Tibial nerve (tissue), 4 donors: ENCODE measurements around the gene PTPRD. TPM values are rescaled to one million over a fixed set of nuclear protein-coding genes. Genes with fewer than 3 reads are reported as not detected.

Experiments
- DNase-seq, 2 donors: peaks; one replicate each; pipeline ENCODE4 v3.0.0-alpha.2; 2019; ENCODE audit warnings: low spot score in 2 of 2
- H3K27ac ChIP-seq, 4 donors: fragments of 200-600 bp; sonication (generic) in 3 of 4; one replicate each; pipeline ENCODE4 v1.5.1; 2017 to 2019; ENCODE audit warnings: mild to moderate bottlenecking in 1 of 4
- H3K27me3 ChIP-seq, 2 donors: fragments of 200-600 bp; sonication (generic) in 1 of 2; one replicate each; pipeline versions ENCODE4 v1.5.1 to v1.6.0; 2017 to 2019
- H3K36me3 ChIP-seq, 3 donors: fragments of 200-600 bp; sonication (generic); one replicate each; pipeline ENCODE4 v1.5.1; 2018 to 2019
- H3K4me1 ChIP-seq, 4 donors: fragments of 200-600 bp; sonication (generic) in 3 of 4; one replicate each; pipeline ENCODE4 v1.5.1; 2017 to 2019
- H3K4me3 ChIP-seq, 4 donors: fragments of 200-600 bp; sonication (generic) in 3 of 4; one replicate each; pipeline ENCODE4 v1.5.1; 2017 to 2019; ENCODE audit warnings: mild to moderate bottlenecking in 1 of 4, moderate library complexity in 1 of 4
- H3K9me3 ChIP-seq, 4 donors: fragments of 200-600 bp; sonication (generic) in 3 of 4; one replicate each; pipeline ENCODE4 v1.5.1; 2017 to 2019
- CTCF ChIP-seq, 5 experiments: fragments of 200-600 bp in 3 of 5; fragments of 450-650 bp in 2 of 5; sonication (generic) in 3 of 5; IDR thresholded peaks; one replicate each; pipeline ENCODE4 v1.5.1; 2016 to 2019; ENCODE audit warnings: antibody characterized with exemption in 5 of 5, mild to moderate bottlenecking in 3 of 5, moderate library complexity in 2 of 5
- EP300 ChIP-seq, 2 donors: sonication (generic); formaldehyde crosslinking; IDR thresholded peaks; one replicate each; pipeline ENCODE4 v1.6.1; 2017; ENCODE audit warnings: antibody characterized with exemption in 2 of 2, mild to moderate bottlenecking in 1 of 2
- POLR2A ChIP-seq, 2 donors: fragments of 450-650 bp; IDR thresholded peaks; one replicate each; pipeline ENCODE4 v1.6.1; 2017; ENCODE audit warnings: antibody characterized with exemption in 2 of 2, mild to moderate bottlenecking in 2 of 2, moderate library complexity in 2 of 2
- WGBS, 2 donors: methylation state at CpG; one replicate each; pipeline ENCODE4 v1.1.5; 2018; 5-methylcytosine and 5-hydroxymethylcytosine counted together
- total RNA-seq, 4 donors: library from RNA; depleted of rRNA; stranded (reverse); fragments of >200 nt; gene quantifications; one replicate each; pipeline ENCODE4 v1.1.0, GENCODE V29; 2016

The PTPRD gene
- total RNA-seq, 4 donors from 2014 or later = 1.7 to 13.2 (median 5.1) TPM

- Histone ChIP-seq H3K9me3 (no peaks in the 10 kb centered on the region), H3K36me3 (no peaks in the 10 kb centered on the region), H3K4me1 (no peaks in the 10 kb centered on the region), H3K27ac (no peak overlapping the region), H3K27me3 (no peaks in the 10 kb centered on the region), H3K4me3 (no peak overlapping the region)
- 98 to 100% methylated on average over 1 of the region's 1 CpG for WGBS, 2 donors
- DNase-seq = no peak
- no peak for TF ChIP-seq CTCF (IDR thresholded peaks at IDR 0.05)
- no peak for TF ChIP-seq POLR2A (IDR thresholded peaks at IDR 0.05)
- TF ChIP-seq EP300 (IDR thresholded peaks at IDR 0.05) = no peak
Measured at GRCh38 chr9:8889100-8889499, 1723.7 kb downstream of the PTPRD start.

- Histone ChIP-seq H3K4me1 (no peaks in the 10 kb centered on the region), H3K9me3 (no peaks in the 10 kb centered on the region), H3K27me3 (no peaks in the 10 kb centered on the region), H3K36me3 (no peaks in the 10 kb centered on the region), H3K4me3 (no peak overlapping the region), H3K27ac (no peak overlapping the region)
- WGBS, 2 donors = 82 to 92% methylated on average over 1 of the region's 1 CpG
- TF ChIP-seq CTCF (IDR thresholded peaks at IDR 0.05) (no peak), EP300 (IDR thresholded peaks at IDR 0.05) (no peak), POLR2A (IDR thresholded peaks at IDR 0.05) (no peak)
- DNase-seq = no peak
Measured at GRCh38 chr9:8888591-8888990, 1724.2 kb downstream of the PTPRD start.

GRCh38 chr9:8887369-8887768 is 1725.4 kb downstream of the PTPRD start:
- Histone ChIP-seq H3K36me3 (no peaks in the 10 kb centered on the region), H3K9me3 (no peaks in the 10 kb centered on the region), H3K4me3 (no peak overlapping the region), H3K27ac (no peak overlapping the region), H3K27me3 (no peaks in the 10 kb centered on the region), H3K4me1 (no peaks in the 10 kb centered on the region)
- TF ChIP-seq EP300 (IDR thresholded peaks at IDR 0.05) (no peak), CTCF (IDR thresholded peaks at IDR 0.05) (no peak), POLR2A (IDR thresholded peaks at IDR 0.05) (no peak)
- DNase-seq = no peak
- WGBS, 2 donors = 50 to 64% methylated on average over 1 of the region's 1 CpG

GRCh38 chr9:8883321-8883720 is 1729.5 kb downstream of the PTPRD start:
- TF ChIP-seq POLR2A (IDR thresholded peaks at IDR 0.05) (no peak), CTCF (IDR thresholded peaks at IDR 0.05) (no peak), EP300 (IDR thresholded peaks at IDR 0.05) (no peak)
- Histone ChIP-seq H3K27me3 (peaks cover 0 to 3% of the 10 kb centered on the region in 2 donors), H3K27ac (no peak overlapping the region), H3K36me3 (no peaks in the 10 kb centered on the region), H3K9me3 (no peaks in the 10 kb centered on the region), H3K4me1 (no peaks in the 10 kb centered on the region), H3K4me3 (no peak overlapping the region)
- no peak for DNase-seq
- WGBS, 2 donors = 41 to 44% methylated on average over 1 of the region's 1 CpG

GRCh38 chr9:8880060-8880459 is 1732.7 kb downstream of the PTPRD start:
- 62 to 89% methylated on average over 3 of the region's 3 CpGs for WGBS, 2 donors
- Histone ChIP-seq H3K4me3 (no peak overlapping the region), H3K27ac (no peak overlapping the region), H3K9me3 (no peaks in the 10 kb centered on the region), H3K27me3 (peaks cover 0 to 3% of the 10 kb centered on the region in 2 donors), H3K4me1 (no peaks in the 10 kb centered on the region), H3K36me3 (no peaks in the 10 kb centered on the region)
- no peak for DNase-seq
- TF ChIP-seq CTCF (IDR thresholded peaks at IDR 0.05) (no peak), EP300 (IDR thresholded peaks at IDR 0.05) (no peak), POLR2A (IDR thresholded peaks at IDR 0.05) (no peak)
